T-helper 9 cell (primary cell): ENCODE measurements around the gene PLA2G4E.

Experiments used
- DNase-seq: peaks from one replicate; pipeline ENCODE4 v3.0.0-alpha.2; 2020

Gene PLA2G4E

GRCh38 chr15:41972253-41973242, 48.3 kb downstream of the PLA2G4E start, which contains the start of gene EHD4:
Gene EHD4 (minus strand): TSS chr15:41972557. CDS start chr15:41972494, 63 bp downstream.
- DNase-seq, result peak; percentile 88

DNA sequence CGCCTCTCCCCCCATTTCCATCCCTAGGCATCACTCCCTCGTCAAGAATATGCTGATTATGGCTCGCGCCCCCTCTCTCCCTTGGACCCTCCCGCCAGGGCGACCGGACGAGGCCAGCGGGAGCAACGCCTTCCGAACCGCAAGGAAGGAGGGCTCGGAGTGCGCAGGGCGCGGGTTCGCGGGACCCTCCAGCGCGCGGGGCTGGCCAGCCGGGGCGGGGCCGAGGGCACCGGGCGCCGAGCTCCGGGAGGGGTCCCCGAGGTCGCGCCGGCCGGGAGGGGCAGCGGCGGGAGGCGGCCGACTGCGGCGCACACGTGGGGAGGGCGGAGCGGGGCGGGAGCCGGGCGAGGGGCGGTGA, 49.0 kb downstream of the PLA2G4E start:
- DNase-seq, result no peak

DNA sequence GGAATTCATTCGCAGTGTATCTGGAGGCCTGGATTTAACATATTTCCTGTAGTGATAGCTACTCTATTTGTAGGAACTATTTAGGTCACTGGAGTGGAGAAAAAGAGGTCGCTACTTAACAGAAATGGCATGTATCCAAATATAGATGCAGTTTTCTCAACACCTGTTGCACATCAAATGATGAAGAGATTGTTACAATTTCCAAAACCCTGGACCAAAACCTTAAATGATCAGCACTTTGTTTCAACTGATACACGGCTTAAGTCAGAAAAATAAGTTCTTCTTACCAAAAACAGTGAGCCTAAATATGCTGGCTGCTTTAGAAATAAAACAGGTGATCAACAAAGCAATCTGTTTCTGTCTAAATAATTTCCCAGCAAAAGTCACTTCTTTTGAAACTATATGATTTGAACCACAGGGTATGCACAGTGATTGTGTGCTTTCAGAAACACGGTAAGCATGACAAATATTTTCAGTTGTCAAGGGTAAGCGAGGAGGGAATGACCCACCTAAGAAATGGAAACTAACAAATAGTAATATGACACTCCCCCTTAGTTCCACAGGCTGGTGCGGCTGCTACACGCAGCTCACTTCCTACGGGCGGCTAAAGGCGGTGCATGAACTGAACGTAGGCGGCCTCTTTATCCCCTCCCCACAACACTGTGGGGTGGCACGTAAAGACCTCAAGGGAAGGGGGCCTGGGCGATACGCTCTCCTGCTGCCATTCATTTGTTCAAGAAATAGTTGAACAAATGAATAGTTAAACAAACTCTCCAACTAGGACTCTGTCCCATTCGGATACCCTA, 49.5 kb downstream of the PLA2G4E start:
- DNase-seq, result peak; percentile 55

- no peak for DNase-seq
Measured at GRCh38 chr15:41970456-41970855, 50.4 kb downstream of the PLA2G4E start.

DNA sequence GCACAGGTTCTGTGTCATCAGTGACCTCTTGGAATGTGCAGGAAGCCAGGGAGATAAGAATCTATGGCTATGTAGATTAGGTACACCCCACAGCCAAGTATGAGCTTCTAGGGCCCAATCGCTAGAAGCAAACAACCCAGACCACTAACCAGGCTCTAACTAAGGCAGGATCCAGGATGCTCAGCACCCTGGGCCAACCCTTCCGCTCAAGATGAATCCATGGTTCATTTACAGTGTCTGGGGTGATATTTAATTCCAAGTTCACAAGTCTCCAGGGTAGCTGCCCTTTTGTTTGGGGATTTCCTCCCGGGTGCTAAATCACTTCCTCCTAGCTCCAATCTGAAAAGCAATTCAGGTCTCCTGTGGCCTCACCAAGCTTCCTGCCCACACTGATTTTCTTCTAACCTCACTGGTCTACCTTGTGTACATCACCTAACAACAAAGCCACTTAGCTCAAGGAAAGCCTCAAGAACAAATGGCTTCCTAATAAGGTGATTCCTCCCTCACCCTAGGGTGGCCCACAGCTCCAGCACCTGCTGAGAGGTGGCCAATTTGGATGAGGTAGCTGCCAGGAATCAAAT, 50.9 kb downstream of the PLA2G4E start:
- DNase-seq, result peak; percentile 27

DNA sequence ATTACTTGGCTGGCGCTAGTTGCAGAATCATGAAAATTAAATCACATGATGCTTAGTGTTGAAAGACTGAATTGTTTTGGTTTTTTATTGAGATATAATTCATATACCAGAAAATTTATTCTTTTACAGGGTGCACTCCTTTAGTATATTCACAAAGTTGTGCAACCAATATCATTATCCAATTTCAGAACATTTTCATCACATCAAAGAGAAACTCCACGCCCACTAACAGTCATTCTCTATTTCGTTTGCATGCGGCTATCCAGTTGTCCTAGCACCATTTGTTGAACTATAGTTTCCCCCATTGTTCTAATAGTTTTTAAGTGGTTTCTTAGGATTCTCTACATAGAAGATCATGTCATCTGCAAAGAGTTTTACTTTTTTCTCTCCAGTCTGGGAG, 52.1 kb downstream of the PLA2G4E start:
- DNase-seq, result no peak

DNA sequence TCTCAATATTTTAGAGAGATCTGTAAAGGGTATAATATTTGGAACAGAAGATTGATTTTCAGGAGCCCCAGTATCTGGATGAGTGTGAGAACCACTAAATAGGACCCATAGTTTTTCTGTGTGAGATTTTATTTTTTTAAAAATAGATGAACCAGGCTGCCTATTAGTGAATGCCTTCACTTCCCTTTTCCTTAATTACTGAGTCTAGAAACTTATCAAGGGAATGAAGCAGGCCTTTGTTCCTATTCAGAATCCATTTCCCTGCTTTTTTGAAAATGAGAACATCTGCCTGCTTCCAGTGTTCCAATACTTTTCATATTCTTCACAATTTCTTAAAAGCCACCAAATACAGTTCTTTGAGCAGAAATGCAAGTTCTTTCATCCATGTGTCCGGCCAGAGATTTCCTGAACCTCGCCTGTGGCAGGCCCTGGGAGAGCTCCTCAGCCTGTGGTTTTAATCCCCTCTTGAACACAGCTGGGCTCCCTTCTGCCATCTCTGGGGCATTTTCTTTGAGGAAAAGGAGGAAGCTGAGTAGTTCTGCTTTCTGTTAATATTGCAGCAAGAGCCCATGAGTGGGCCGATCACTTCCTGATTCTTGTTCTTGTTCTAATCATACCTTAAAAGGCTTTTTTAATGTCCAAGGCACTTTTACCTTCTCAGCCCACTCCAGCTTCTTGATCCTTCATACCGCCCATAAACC, 53.2 kb downstream of the PLA2G4E start:
- DNase-seq, result no peak

DNA sequence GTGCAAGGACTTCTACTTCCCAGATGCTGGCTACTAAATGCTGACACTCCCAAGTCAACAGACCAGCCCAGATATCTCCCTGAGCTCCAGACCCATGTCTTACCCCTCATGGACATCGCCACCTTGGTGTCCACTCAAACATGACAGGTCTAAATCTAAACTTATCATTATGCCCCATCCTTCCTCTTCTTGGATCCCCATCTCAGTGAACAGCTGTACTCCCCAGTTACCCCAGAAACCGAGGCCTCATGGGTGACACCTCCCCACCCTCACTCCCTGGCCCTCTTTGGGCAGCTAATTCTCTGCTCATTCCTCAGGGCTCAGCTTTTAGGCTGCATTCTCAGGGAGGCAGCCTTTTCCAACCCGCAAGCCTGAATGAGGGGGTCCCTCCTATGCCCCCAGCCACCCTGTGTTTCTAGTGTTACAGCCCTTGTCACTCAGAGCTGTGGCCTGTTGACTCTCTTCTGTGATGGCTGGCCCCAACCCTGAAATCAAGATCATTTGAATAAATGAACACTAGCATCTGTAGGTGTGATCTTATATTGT, 53.8 kb downstream of the PLA2G4E start:
- no peak for DNase-seq

DNA sequence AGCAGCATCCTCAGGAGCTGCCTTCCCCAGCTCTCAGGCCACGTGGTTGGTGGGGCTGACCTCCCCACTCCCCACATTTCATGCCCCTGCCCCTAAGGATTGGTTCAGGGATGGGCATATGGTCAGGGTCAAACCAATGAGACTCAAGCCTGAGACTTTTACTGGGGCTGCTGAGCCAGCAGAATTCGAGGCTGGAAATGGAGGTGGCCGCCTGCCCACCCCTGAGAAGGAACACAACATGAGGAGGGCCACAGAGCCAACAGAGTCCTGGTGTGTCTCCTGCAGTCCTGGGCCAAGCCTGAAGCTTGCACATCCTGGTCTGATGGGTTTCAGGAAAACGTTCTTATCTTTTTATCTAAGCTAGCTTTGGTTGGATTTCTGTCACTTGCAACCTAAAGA, 54.4 kb downstream of the PLA2G4E start:
- DNase-seq, result no peak

GRCh38 chr15:41965441-41966413, 55.1 kb downstream of the PLA2G4E start:
- no peak for DNase-seq

- DNase-seq, result no peak
Measured at GRCh38 chr15:41961595-41962202, 59.1 kb downstream of the PLA2G4E start.

DNA sequence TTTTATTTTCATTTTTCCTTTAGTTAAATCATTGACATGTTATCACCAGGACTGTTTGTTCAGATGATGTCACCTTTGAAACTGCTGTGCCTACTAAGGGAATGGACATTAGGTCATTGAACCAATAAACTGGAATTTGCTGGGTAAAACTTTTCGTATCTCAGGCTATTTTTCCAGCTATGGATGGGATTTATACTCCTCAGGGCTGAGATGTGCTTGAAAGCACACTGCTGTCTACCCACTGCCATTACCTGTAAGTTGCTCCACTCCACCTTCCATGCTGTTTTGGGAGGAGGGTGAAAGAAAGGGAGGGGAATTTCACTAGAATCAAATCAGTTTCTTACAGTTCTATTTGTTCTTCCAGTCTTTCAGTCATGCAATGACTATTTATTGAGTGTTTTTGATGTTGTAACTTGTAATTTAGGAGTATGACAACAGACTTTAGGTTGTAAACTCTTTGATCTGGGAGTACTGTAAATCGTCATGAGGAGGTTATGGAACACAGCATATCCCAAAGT, 59.8 kb downstream of the PLA2G4E start:
- DNase-seq, result no peak

DNA sequence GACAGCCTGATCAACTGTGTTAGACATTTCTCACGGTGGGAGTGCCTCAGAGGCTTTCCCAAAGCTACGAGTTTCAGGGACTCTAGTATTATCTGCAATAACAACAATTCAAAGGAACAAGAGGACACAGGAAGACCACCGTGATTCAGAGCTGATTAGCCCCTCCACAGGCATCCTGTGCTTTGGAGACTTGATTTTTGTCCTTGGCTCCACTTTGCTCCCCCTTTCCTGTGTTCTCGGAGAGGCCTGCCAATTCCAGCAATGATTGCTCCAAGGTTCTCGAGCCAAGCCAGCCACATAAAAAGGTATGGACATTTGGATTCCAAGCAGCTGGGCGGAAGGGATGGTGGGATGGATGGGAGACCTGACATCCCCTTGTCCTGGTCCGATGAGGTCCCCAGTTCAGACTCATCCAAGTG, 62.8 kb downstream of the PLA2G4E start:
- no peak for DNase-seq

- DNase-seq, result no peak
Measured at GRCh38 chr15:41957021-41957897, 63.6 kb downstream of the PLA2G4E start.

- no peak for DNase-seq
Measured at GRCh38 chr15:41955807-41956525, 64.9 kb downstream of the PLA2G4E start.

GRCh38 chr15:41955100-41955499, 65.7 kb downstream of the PLA2G4E start:
- DNase-seq, result no peak

- DNase-seq, result no peak
Measured at GRCh38 chr15:41954036-41954435, 66.8 kb downstream of the PLA2G4E start.

DNA sequence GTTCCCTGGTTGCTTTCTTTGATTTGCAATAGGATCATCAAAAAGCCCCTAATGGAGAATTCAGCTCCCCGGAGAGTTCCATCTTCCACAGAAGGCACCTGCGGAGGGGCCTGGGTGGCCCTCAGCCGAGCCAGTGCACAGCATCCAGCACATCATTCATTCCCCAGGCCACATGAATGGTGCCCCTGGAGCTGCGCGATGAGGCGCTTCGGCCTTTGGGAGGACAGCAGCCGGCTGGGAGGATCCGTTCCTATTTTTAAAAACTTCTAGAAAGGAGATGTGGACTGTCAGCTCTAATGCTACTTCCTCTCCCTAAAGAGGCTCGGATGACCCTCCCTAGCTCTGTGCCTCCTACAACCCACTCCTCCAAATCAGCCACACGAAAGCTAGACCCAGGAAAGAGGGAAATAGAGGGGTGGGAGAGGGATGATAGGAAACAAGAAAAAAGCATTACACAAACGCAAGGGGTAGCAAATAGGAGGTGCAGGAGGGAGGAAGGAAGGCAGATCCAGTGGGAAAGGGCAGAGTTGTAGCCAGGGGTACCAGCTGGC, 68.8 kb downstream of the PLA2G4E start:
- DNase-seq, result no peak
